SU-DHL-6 (cell line): Measurements from ENCODE around the gene ATP6V1C2.

Experiments
- H2AFZ ChIP-seq: fragments of 200-600 bp; sonication (generic); 2 replicates; pipeline ENCODE4 v1.6.1; 2014; ENCODE audit warnings: low read depth, mild to moderate bottlenecking, moderate library complexity, mixed read lengths, antibody characterized with exemption, low read length; ENCODE audit not compliant: severe bottlenecking
- H3F3A ChIP-seq: fragments of 200-600 bp; shearing (Covaris generic); 2 replicates; pipeline ENCODE4 v1.6.0; 2016; ENCODE audit warnings: antibody characterized with exemption, mild to moderate bottlenecking; ENCODE audit not compliant: insufficient read depth
- H3K27ac ChIP-seq: fragments of 200-600 bp; sonication (generic); 2 replicates; pipeline ENCODE4 v1.5.1; 2016; ENCODE audit warnings: low read depth, mild to moderate bottlenecking, low read length, moderate library complexity, mixed read lengths
- H3K27me3 ChIP-seq: fragments of 200-600 bp; sonication (generic), shearing (Covaris generic); 2 replicates; pipeline ENCODE4 v1.6.0; 2014; ENCODE audit warnings: mild to moderate bottlenecking, low read length
- H3K36me3 ChIP-seq: fragments of 200-600 bp; sonication (generic); 2 replicates; pipeline ENCODE4 v1.6.1; 2014; ENCODE audit warnings: mild to moderate bottlenecking, low read length, mixed read lengths
- H3K4me2 ChIP-seq: fragments of 300-600, 200-600 bp; shearing (Covaris generic), sonication (generic); 2 replicates; pipeline ENCODE4 v1.6.0; 2014; ENCODE audit warnings: low read length, low read depth, mild to moderate bottlenecking; ENCODE audit not compliant: poor library complexity, severe bottlenecking
- H3K4me3 ChIP-seq: fragments of 200-600 bp; sonication (generic); 2 replicates; pipeline ENCODE4 v1.5.1; 2014; ENCODE audit warnings: antibody characterized with exemption, low read length, mild to moderate bottlenecking, mixed read lengths; ENCODE audit not compliant: insufficient read depth, poor library complexity, severe bottlenecking
- H3K79me2 ChIP-seq: fragments of 200-600 bp; sonication (generic); 2 replicates; pipeline ENCODE4 v1.6.1; 2014; ENCODE audit warnings: mild to moderate bottlenecking, low read length, moderate library complexity; ENCODE audit not compliant: insufficient read depth
- H3K9ac ChIP-seq: fragments of 200-600 bp; sonication (generic); 2 replicates; pipeline ENCODE4 v1.7.0; 2014; ENCODE audit warnings: mild to moderate bottlenecking, low read length
- H3K9me2 ChIP-seq: fragments of 200-600 bp; sonication (generic); replicated peaks from 2 replicates; pipeline ENCODE4 v1.6.1; 2014; ENCODE audit warnings: low read length; ENCODE audit not compliant: insufficient read depth
- H3K9me3 ChIP-seq: fragments of 200-600 bp; sonication (generic); 2 replicates; pipeline ENCODE4 v1.6.1; 2014; ENCODE audit warnings: low read length, mixed read lengths; ENCODE audit not compliant: insufficient read depth
- H4K20me1 ChIP-seq: fragments of 200-600 bp; sonication (generic); 2 replicates; pipeline ENCODE4 v1.6.1; 2014; ENCODE audit warnings: low read depth, mild to moderate bottlenecking, antibody characterized with exemption, low read length, moderate library complexity, mixed read lengths
- CTCF ChIP-seq: fragments of 200-600 bp; sonication (generic); IDR thresholded peaks from one replicate; pipeline ENCODE4 v1.5.1; 2017; ENCODE audit warnings: antibody characterized with exemption, mild to moderate bottlenecking, low read length, moderate library complexity; ENCODE audit not compliant: insufficient read depth, poor library complexity, severe bottlenecking
- EZH2phosphoT487 ChIP-seq: fragments of 200-600 bp; sonication (generic), shearing (Covaris generic); conservative IDR thresholded peaks from 2 replicates; pipeline ENCODE4 v1.6.1; 2018; ENCODE audit warnings: mild to moderate bottlenecking, antibody characterized with exemption, low read length, moderate library complexity, mixed read lengths

The ATP6V1C2 gene

GRCh38 chr2:10761591-10761990 lies 40.2 kb downstream of the ATP6V1C2 start:
- Histone ChIP-seq H3K9me3 (no peaks in the 10 kb centered on the region), H3F3A (peaks cover 1% of the 10 kb centered on the region; the same call in 1 of the 2 replicates), H3K36me3 (no peaks in the 10 kb centered on the region), H2AFZ (no peak overlapping the region), H3K4me3 (no peak overlapping the region), H4K20me1 (no peaks in the 10 kb centered on the region), H3K27me3 (no peaks in the 10 kb centered on the region), H3K79me2 (no peaks in the 10 kb centered on the region), H3K9me2 (no peaks in the 10 kb centered on the region), H3K4me2 (no peak overlapping the region), H3K9ac (no peak overlapping the region), H3K27ac (no peak overlapping the region)
- TF ChIP-seq CTCF (no peak), EZH2phosphoT487 (no peak)

- Histone ChIP-seq H3K27ac (no peak overlapping the region), H3K27me3 (no peaks in the 10 kb centered on the region), H3K36me3 (no peaks in the 10 kb centered on the region), H2AFZ (no peak overlapping the region), H3K9ac (no peak overlapping the region), H3K4me2 (no peak overlapping the region), H3K79me2 (no peaks in the 10 kb centered on the region), H4K20me1 (no peaks in the 10 kb centered on the region; the same call in 1 of the 2 replicates), H3K9me2 (no peaks in the 10 kb centered on the region), H3K9me3 (no peaks in the 10 kb centered on the region), H3K4me3 (no peak overlapping the region), H3F3A (peaks cover 4% of the 10 kb centered on the region; the same call in 1 of the 2 replicates)
- TF ChIP-seq CTCF: no peak
- TF ChIP-seq EZH2phosphoT487: no peak
Observed at GRCh38 chr2:10762651-10763460, 41.4 kb downstream of the ATP6V1C2 start.

GRCh38 chr2:10763461-10763800 lies 42.0 kb downstream of the ATP6V1C2 start:
- H3K4me2 ChIP-seq: no peak overlapping the region
- H3K9me2 ChIP-seq: no peaks in the 10 kb centered on the region
- H4K20me1 ChIP-seq: no peaks in the 10 kb centered on the region; the same call in 1 of the 2 replicates
- H3K27ac ChIP-seq: no peak overlapping the region
- no peaks in the 10 kb centered on the region for H3K36me3 ChIP-seq
- peaks cover 4% of the 10 kb centered on the region; the same call in 1 of the 2 replicates for H3F3A ChIP-seq
- no peak overlapping the region for H2AFZ ChIP-seq
- H3K27me3 ChIP-seq: no peaks in the 10 kb centered on the region
- H3K9ac ChIP-seq: no peak overlapping the region
- no peak for TF ChIP-seq CTCF
- no peak for TF ChIP-seq EZH2phosphoT487
- H3K79me2 ChIP-seq: no peaks in the 10 kb centered on the region
- no peak overlapping the region for H3K4me3 ChIP-seq
- H3K9me3 ChIP-seq: no peaks in the 10 kb centered on the region
